CD14-positive monocyte (primary cell): Measurements from ENCODE around the gene TBCEL. TPM values are rescaled to one million over a fixed set of nuclear protein-coding genes. Genes with fewer than 3 reads are reported as not detected.

ENCODE experiments used
- DNase-seq, 3 donors: peaks; one replicate each; pipeline ENCODE4 v3.0.0-alpha.2; 2011 to 2022
- H2AFZ ChIP-seq: 2 replicates; pipeline ENCODE4 v1.6.0; 2012; ENCODE audit warnings: mild to moderate bottlenecking, low read depth, low read length, inconsistent platforms; ENCODE audit not compliant: insufficient read depth, poor library complexity, severe bottlenecking
- H3K27ac ChIP-seq, 2 donors: 1 replicate in 1 of 2; 2 replicates in 1 of 2; pipeline ENCODE4 v1.5.1; 2012 to 2013; ENCODE audit warnings: low read length in 2 of 2, control low read depth in 1 of 2, inconsistent platforms in 1 of 2, low read depth in 1 of 2, mild to moderate bottlenecking in 1 of 2
- H3K27me3 ChIP-seq, 2 donors: one replicate each; pipeline versions ENCODE4 v1.6.0 to v1.6.1; 2011 to 2013; ENCODE audit warnings: low read length in 2 of 2; ENCODE audit not compliant: control insufficient read depth in 2 of 2, insufficient read depth in 2 of 2
- H3K36me3 ChIP-seq, 2 donors: replicated peaks in 1 of 2; 1 replicate in 1 of 2; 2 replicates in 1 of 2; pipeline versions ENCODE4 v1.5.1 to v1.6.1; 2012 to 2013; ENCODE audit warnings: low read length in 2 of 2, control low read depth in 1 of 2, inconsistent platforms in 1 of 2, mild to moderate bottlenecking in 1 of 2; ENCODE audit not compliant: insufficient read depth in 2 of 2, control insufficient read depth in 1 of 2
- H3K4me1 ChIP-seq, 2 donors: 1 replicate in 1 of 2; 2 replicates in 1 of 2; pipeline versions ENCODE4 v1.5.1 to v1.6.1; 2012 to 2013; ENCODE audit warnings: low read length in 2 of 2, control low read depth in 1 of 2, inconsistent platforms in 1 of 2, mild to moderate bottlenecking in 1 of 2, moderate library complexity in 1 of 2; ENCODE audit not compliant: insufficient read depth in 2 of 2, control insufficient read depth in 1 of 2
- H3K4me2 ChIP-seq: replicated peaks from 2 replicates; pipeline ENCODE3; 2012; ENCODE audit warnings: low read length, moderate library complexity, mild to moderate bottlenecking; ENCODE audit not compliant: poor library complexity, severe bottlenecking; ENCODE audit errors: extremely low read depth
- H3K4me3 ChIP-seq, 3 experiments: fragments of 200-600 bp in 1 of 3; sonication (generic) in 1 of 3; replicated peaks in 1 of 3; 1 replicate in 2 of 3; 2 replicates in 1 of 3; pipeline ENCODE4 v1.5.1; 2011 to 2013; ENCODE audit warnings: low read length in 3 of 3, mild to moderate bottlenecking in 3 of 3, control low read depth in 2 of 3, low read depth in 2 of 3, inconsistent platforms in 1 of 3, moderate library complexity in 1 of 3
- H3K79me2 ChIP-seq: 2 replicates; pipeline ENCODE4 v1.6.0; 2012; ENCODE audit warnings: mild to moderate bottlenecking, control low read depth, inconsistent platforms, low read length, moderate library complexity; ENCODE audit not compliant: insufficient read depth
- H3K9ac ChIP-seq: 2 replicates; pipeline ENCODE4 v1.6.0; 2017; ENCODE audit warnings: low read length, mild to moderate bottlenecking; ENCODE audit not compliant: insufficient read depth, poor library complexity, severe bottlenecking
- H3K9me3 ChIP-seq, 2 donors: replicated peaks in 1 of 2; 1 replicate in 1 of 2; 2 replicates in 1 of 2; pipeline versions ENCODE4 v1.5.1 to v1.6.1; 2012 to 2013; ENCODE audit warnings: low read length in 2 of 2, control low read depth in 1 of 2; ENCODE audit not compliant: control insufficient read depth in 1 of 2, insufficient read depth in 1 of 2
- H4K20me1 ChIP-seq: 2 replicates; pipeline ENCODE4 v1.6.0; 2012; ENCODE audit warnings: mild to moderate bottlenecking, low read length, control low read depth, moderate library complexity; ENCODE audit not compliant: insufficient read depth
- H3K27ac Mint-ChIP-seq, 7 donors: one replicate each; pipeline ENCODE4 v1.8.0; 2020; ENCODE audit warnings: mild to moderate bottlenecking in 7 of 7, mixed read lengths in 7 of 7, moderate library complexity in 6 of 7, inconsistent platforms in 2 of 7
- H3K27me3 Mint-ChIP-seq, 3 donors: one replicate each; pipeline ENCODE4 v1.8.0; 2021 to 2022; ENCODE audit warnings: low read depth in 3 of 3, mild to moderate bottlenecking in 3 of 3, mixed read lengths in 3 of 3, moderate library complexity in 3 of 3, inconsistent platforms in 1 of 3
- H3K36me3 Mint-ChIP-seq, 2 donors: one replicate each; pipeline ENCODE4 v1.8.0; 2020; ENCODE audit warnings: mixed read lengths in 2 of 2, inconsistent platforms in 1 of 2, mild to moderate bottlenecking in 1 of 2
- H3K4me1 Mint-ChIP-seq: one replicate; pipeline ENCODE4 v1.8.0; 2020; ENCODE audit warnings: mild to moderate bottlenecking, mixed read lengths
- H3K4me3 Mint-ChIP-seq, 2 donors: one replicate each; pipeline ENCODE4 v1.8.0; 2020; ENCODE audit warnings: mild to moderate bottlenecking in 2 of 2, mixed read lengths in 2 of 2, moderate library complexity in 1 of 2
- H3K9me3 Mint-ChIP-seq, 7 donors: one replicate each; pipeline ENCODE4 v1.8.0; 2020 to 2022; ENCODE audit warnings: mixed read lengths in 7 of 7, mild to moderate bottlenecking in 6 of 7, moderate library complexity in 6 of 7, inconsistent platforms in 2 of 7
- CTCF ChIP-seq: fragments of 200-600 bp; IDR thresholded peaks from one replicate; pipeline ENCODE4 v1.8.0; 2022; ENCODE audit warnings: antibody characterized with exemption, mild to moderate bottlenecking
- WGBS: methylation state at CpG from one replicate; pipeline ENCODE4 v1.1.5; 2013; ENCODE audit warnings: missing lambda C conversion rate; ENCODE audit not compliant: insufficient coverage; 5-methylcytosine and 5-hydroxymethylcytosine counted together
- intact Hi-C, 2 donors: fragments of 100-400 bp; cut with micrococcal nuclease; formaldehyde crosslinking; loops; one replicate each; pipeline versions ENCODE4 v1.15.0 to v1.15.1; 2023
- polyA plus RNA-seq, 3 donors: library from polyadenylated mRNA; depleted of rRNA in 1 of 3; unstranded in 2 of 3; stranded (reverse) in 1 of 3; fragments of 300-500 nt in 2 of 3; fragments of >200 nt in 1 of 3; fragmentation: Illumina TruSeq in 2 of 3; gene quantifications; 1 replicate in 2 of 3; 2 replicates in 1 of 3; pipeline ENCODE4 v1.2.3, GENCODE V29; 2012 to 2021

Gene TBCEL
- polyA plus RNA-seq, 3 donors, result 3.9 to 6.5 (median 5.0) TPM

- no peaks in the 10 kb centered on the region for H3K36me3 ChIP-seq
- TF ChIP-seq CTCF, result no peak
- no peak overlapping the region for H3K27ac ChIP-seq
- H3K9ac ChIP-seq, result no peak overlapping the region
- H3K27me3 ChIP-seq, result no peaks in the 10 kb centered on the region
- Mint-ChIP-seq H3K36me3 (no peaks in the 10 kb centered on the region), H3K27me3 (no peaks in the 10 kb centered on the region), H3K27ac (no peak overlapping the region), H3K4me1 (no peaks in the 10 kb centered on the region), H3K9me3 (no peaks in the 10 kb centered on the region), H3K4me3 (no peak overlapping the region)
- DNase-seq, result no peak
- H3K79me2 ChIP-seq, result no peaks in the 10 kb centered on the region
- WGBS, result no CpG with 5 or more reads among the region's 1 CpG
- H3K4me1 ChIP-seq, result no peaks in the 10 kb centered on the region
- no peak overlapping the region for H3K4me3 ChIP-seq
- no peak overlapping the region for H2AFZ ChIP-seq
- H3K4me2 ChIP-seq, result no peak overlapping the region
- peaks cover 3% of the 10 kb centered on the region for H4K20me1 ChIP-seq
- H3K9me3 ChIP-seq, result no peaks in the 10 kb centered on the region
- intact Hi-C loops, result no loop called here
Measured at GRCh38 chr11:121037016-121037415, 13.1 kb downstream of the TBCEL start.

- no peaks in the 10 kb centered on the region for H3K4me1 Mint-ChIP-seq
- no peak for DNase-seq
- H3K4me2 ChIP-seq, result no peak overlapping the region
- no peak for TF ChIP-seq CTCF
- H3K9me3 ChIP-seq, result no peaks in the 10 kb centered on the region
- H3K79me2 ChIP-seq, result no peaks in the 10 kb centered on the region
- H3K9ac ChIP-seq, result no peak overlapping the region
- intact Hi-C loops, result no loop called here
- H3K27me3 Mint-ChIP-seq, result no peaks in the 10 kb centered on the region
- no peak overlapping the region for H3K27ac ChIP-seq
- H3K4me3 ChIP-seq, result no peak overlapping the region
- no peaks in the 10 kb centered on the region for H3K36me3 ChIP-seq
- no peaks in the 10 kb centered on the region for H3K27me3 ChIP-seq
- H3K36me3 Mint-ChIP-seq, result no peaks in the 10 kb centered on the region
- H3K4me1 ChIP-seq, result no peaks in the 10 kb centered on the region
- H2AFZ ChIP-seq, result no peak overlapping the region
- H4K20me1 ChIP-seq, result peaks cover 3% of the 10 kb centered on the region
- no peak overlapping the region for H3K4me3 Mint-ChIP-seq
- 97% methylated on average over 3 of the region's 5 CpGs for WGBS
- no peaks in the 10 kb centered on the region for H3K9me3 Mint-ChIP-seq
- no peak overlapping the region for H3K27ac Mint-ChIP-seq
Measured at GRCh38 chr11:121038648-121039409, 14.9 kb downstream of the TBCEL start.
